Smooth muscle cell (in vitro differentiated cells): Measurements from ENCODE around the gene MINDY1. TPM values are rescaled to one million over a fixed set of nuclear protein-coding genes. Genes with fewer than 3 reads are reported as not detected.
A peak's percentile ranks its signal among the peaks of the same experiment; 100 is the strongest.

Source experiments
- DNase-seq: peaks from one replicate; lab custom pipeline; 2025; ENCODE audit not compliant: unreplicated experiment; lab: John Stamatoyannopoulos, UW
- H2AFZ ChIP-seq: fragments of 200-600 bp; sonication (generic); 2 replicates; pipeline ENCODE4 v1.6.0; 2016; ENCODE audit warnings: antibody characterized with exemption, low read depth, mild to moderate bottlenecking
- H3F3A ChIP-seq: fragments of 200-600 bp; sonication (generic); 2 replicates; pipeline ENCODE4 v1.6.0; 2017; ENCODE audit warnings: antibody characterized with exemption, low read depth
- H3K27ac ChIP-seq: fragments of 200-600 bp; sonication (generic); 2 replicates; pipeline ENCODE4 v1.5.1; 2016; ENCODE audit warnings: low read depth, mild to moderate bottlenecking
- H3K27me3 ChIP-seq: fragments of 200-600 bp; sonication (generic); 2 replicates; pipeline ENCODE4 v1.6.1; 2016; ENCODE audit warnings: low read depth, mild to moderate bottlenecking
- H3K36me3 ChIP-seq: fragments of 200-600 bp; sonication (generic); 2 replicates; pipeline ENCODE4 v1.5.1; 2016; ENCODE audit warnings: low read depth
- H3K4me1 ChIP-seq: fragments of 200-600 bp; sonication (generic); 2 replicates; pipeline ENCODE4 v1.5.1; 2016; ENCODE audit warnings: low read depth
- H3K4me2 ChIP-seq: fragments of 200-600 bp; sonication (generic); 2 replicates; pipeline ENCODE4 v1.6.0; 2016; ENCODE audit warnings: mild to moderate bottlenecking
- H3K4me3 ChIP-seq: fragments of 200-600 bp; sonication (generic); 2 replicates; pipeline ENCODE4 v1.5.1; 2016; ENCODE audit warnings: mild to moderate bottlenecking
- H3K79me2 ChIP-seq: fragments of 200-600 bp; sonication (generic); 2 replicates; pipeline ENCODE4 v1.6.0; 2016; ENCODE audit warnings: low read depth, mild to moderate bottlenecking
- H3K9ac ChIP-seq: fragments of 200-600 bp; sonication (generic); 2 replicates; pipeline ENCODE4 v1.6.0; 2016; ENCODE audit warnings: low read depth
- H3K9me3 ChIP-seq: fragments of 200-600 bp; sonication (generic); replicated peaks from 2 replicates; pipeline ENCODE4 v1.5.1; 2016; ENCODE audit warnings: low read depth
- H4K20me1 ChIP-seq: fragments of 200-600 bp; sonication (generic); 2 replicates; pipeline ENCODE4 v1.6.0; 2016; ENCODE audit warnings: low read depth
- WGBS: methylation state at CpG from one replicate; pipeline ENCODE4 v1.1.7; 2016; ENCODE audit warnings: low lambda C conversion rate; 5-methylcytosine and 5-hydroxymethylcytosine counted together
- polyA plus RNA-seq: library from polyadenylated mRNA; unstranded; fragments of >200 nt; fragmentation: Nextera tagmentation; extraction: Ambion mirVana; gene quantifications from 2 replicates; pipeline ENCODE4 v1.2.1, GENCODE V29; 2016
- total RNA-seq: library from RNA; depleted of rRNA; stranded (reverse); fragments of >200 nt; gene quantifications from 2 replicates; pipeline ENCODE4 v1.2.3, GENCODE V29; 2014
- TF ChIP-seq, protein P1 (sequence below): fragments of 200-600 bp; sonication (generic); IDR thresholded peaks from 2 replicates; pipeline ENCODE4 v1.5.1; 2017; ENCODE audit warnings: borderline replicate concordance, mild to moderate bottlenecking, antibody characterized with exemption; ENCODE audit not compliant: insufficient read depth, poor library complexity, severe bottlenecking

MINDY1 gene
- total and polyA plus RNA-seq, 2 experiments from 2014 or later: 2.4 to 3.2 TPM

DNA sequence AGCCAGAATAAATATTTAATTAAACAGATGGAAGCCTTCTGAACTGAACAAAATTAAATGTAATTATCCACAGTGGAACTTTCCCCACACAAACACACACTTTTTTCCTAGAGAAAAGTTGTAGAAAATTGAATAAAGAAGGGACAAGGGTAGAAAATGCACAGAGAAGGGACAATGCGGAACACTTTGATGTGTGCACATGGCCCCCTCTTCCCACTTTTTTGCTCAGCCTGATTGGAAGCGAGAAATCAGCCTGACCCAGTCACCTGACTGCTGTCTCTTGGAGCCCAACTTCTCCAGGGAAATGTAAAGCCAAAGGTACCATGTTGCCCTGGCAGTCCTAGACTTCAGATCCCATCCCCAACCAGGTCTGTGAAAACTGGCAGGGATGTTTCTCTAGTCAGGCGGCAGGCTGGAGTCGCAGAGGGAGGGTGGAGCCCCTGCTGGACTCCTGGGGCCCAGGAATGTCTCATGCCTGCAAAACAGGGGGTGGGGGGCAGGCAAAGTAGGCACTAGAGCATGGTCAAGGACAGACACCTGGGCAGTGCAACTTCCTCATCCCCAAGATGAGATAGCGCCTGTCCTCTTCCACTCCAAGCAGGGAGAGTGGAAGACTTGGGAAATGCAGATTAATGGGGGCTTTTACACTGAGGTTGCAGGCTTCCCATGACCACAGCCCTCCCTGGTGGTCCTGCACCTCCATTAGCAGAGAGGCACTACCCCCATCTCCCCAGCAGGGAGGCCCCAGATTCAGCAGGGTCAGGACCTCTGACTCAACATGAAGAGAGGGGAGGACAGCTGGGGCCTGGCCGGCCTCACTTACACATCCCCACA is 34.9 kb downstream of the MINDY1 start:
- peak overlapping the region; percentile 84 for H3K4me3 ChIP-seq
- H3K9me3 ChIP-seq: no peaks in the 10 kb centered on the region
- no peak overlapping the region for H2AFZ ChIP-seq
- H3K27me3 ChIP-seq: no peaks in the 10 kb centered on the region
- H3K4me1 ChIP-seq: peaks cover 37% of the 10 kb centered on the region
- no peaks in the 10 kb centered on the region for H3K36me3 ChIP-seq
- H3K9ac ChIP-seq: peak overlapping the region; percentile 28
- TF ChIP-seq, protein P1, sequence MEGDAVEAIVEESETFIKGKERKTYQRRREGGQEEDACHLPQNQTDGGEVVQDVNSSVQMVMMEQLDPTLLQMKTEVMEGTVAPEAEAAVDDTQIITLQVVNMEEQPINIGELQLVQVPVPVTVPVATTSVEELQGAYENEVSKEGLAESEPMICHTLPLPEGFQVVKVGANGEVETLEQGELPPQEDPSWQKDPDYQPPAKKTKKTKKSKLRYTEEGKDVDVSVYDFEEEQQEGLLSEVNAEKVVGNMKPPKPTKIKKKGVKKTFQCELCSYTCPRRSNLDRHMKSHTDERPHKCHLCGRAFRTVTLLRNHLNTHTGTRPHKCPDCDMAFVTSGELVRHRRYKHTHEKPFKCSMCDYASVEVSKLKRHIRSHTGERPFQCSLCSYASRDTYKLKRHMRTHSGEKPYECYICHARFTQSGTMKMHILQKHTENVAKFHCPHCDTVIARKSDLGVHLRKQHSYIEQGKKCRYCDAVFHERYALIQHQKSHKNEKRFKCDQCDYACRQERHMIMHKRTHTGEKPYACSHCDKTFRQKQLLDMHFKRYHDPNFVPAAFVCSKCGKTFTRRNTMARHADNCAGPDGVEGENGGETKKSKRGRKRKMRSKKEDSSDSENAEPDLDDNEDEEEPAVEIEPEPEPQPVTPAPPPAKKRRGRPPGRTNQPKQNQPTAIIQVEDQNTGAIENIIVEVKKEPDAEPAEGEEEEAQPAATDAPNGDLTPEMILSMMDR: no peak
- peak overlapping the region; percentile 65 for H3K27ac ChIP-seq
- WGBS: 55% methylated on average over 6 of the region's 6 CpGs
- H4K20me1 ChIP-seq: peaks cover 58% of the 10 kb centered on the region
- H3K79me2 ChIP-seq: peaks cover 57% of the 10 kb centered on the region
- DNase-seq: no peak
- H3K4me2 ChIP-seq: peak overlapping the region; percentile 100
- H3F3A ChIP-seq: peaks cover 23% of the 10 kb centered on the region

DNA sequence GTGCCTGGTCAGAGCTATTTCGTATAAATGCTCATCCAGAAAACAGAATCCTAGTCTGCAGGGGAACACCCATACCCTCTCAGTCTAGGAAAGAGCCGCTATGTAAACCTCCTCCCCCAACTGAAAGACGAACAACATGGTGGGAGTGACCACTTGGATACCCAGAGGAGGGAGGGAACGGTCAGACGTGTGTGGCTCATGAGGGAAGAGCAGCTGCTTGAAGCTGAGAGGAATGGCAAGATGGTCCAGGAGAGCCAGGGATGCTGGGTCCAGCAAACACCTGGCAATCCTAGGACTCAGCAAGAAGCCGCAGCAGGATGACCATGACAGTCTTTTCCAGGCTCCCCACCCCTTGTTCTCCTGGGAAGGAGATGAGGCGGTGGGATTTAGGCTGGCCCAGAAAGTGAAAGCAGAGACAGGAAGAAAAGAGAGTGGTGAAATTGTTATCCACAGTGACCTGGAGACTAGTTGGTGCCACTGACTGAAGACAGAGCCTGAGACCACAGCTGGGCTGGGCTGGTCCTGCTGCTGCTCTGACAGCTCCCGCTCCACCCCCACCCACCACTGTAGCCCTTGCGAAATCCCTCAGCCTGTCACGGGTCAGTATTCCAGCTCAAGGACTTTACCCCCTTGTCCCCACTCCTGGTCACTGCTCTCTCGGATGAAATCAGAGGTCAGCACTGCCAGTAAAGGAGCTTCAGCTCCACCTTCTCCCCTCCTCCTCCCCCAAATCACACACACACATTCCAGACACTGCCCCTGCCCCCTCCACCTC is 35.7 kb downstream of the MINDY1 start:
- 48% methylated on average over 11 of the region's 11 CpGs for WGBS
- Histone ChIP-seq H3F3A (peaks cover 17% of the 10 kb centered on the region), H3K79me2 (peaks cover 57% of the 10 kb centered on the region), H3K36me3 (no peaks in the 10 kb centered on the region), H3K9ac (peak overlapping the region; percentile 28), H3K4me3 (peak overlapping the region; percentile 84), H3K4me2 (peak overlapping the region; percentile 100), H3K9me3 (no peaks in the 10 kb centered on the region), H3K27me3 (no peaks in the 10 kb centered on the region), H4K20me1 (peaks cover 58% of the 10 kb centered on the region), H3K27ac (peak overlapping the region; percentile 65), H3K4me1 (peaks cover 31% of the 10 kb centered on the region), H2AFZ (no peak overlapping the region)
- TF ChIP-seq, protein P1: no peak
- peak; percentile 27 for DNase-seq

DNA sequence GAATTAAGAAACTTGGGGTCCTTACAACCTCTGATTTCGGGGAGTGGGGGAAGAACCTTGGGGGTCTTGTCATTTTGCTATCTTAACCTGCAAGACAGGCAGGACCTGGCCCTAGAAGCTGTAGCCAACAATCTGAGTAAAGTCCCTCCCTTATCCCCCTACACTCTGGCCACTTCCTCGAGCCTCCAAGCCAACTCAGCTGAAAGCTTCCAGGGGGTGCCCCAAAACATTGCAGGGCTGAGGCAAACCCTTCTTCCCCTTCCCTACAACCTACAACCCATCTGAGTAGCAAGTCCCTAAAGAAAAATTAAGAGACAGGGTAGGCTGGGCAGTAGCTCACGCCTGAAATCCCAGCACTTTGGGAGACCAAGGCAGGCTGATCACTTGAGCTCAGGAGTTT is 37.1 kb downstream of the MINDY1 start:
- Histone ChIP-seq H3K9ac (no peak overlapping the region), H3K4me2 (no peak overlapping the region), H3K4me1 (peaks cover 31% of the 10 kb centered on the region), H2AFZ (no peak overlapping the region), H4K20me1 (peaks cover 58% of the 10 kb centered on the region), H3K27me3 (no peaks in the 10 kb centered on the region), H3K79me2 (peaks cover 57% of the 10 kb centered on the region), H3K4me3 (no peak overlapping the region), H3K36me3 (no peaks in the 10 kb centered on the region), H3K27ac (no peak overlapping the region), H3F3A (peaks cover 11% of the 10 kb centered on the region), H3K9me3 (no peaks in the 10 kb centered on the region)
- DNase-seq: no peak
- WGBS: 96% methylated on average over 3 of the region's 3 CpGs
- TF ChIP-seq, protein P1: no peak
